IPS DF 4.7 (cell line): ENCODE results near the gene TBC1D1.

Source experiments
- DNase-seq: peaks from one replicate; pipeline ENCODE4 v3.0.0-alpha.2; 2013; ENCODE audit warnings: low spot score; ENCODE audit errors: extremely low read depth

The TBC1D1 gene

GRCh38 chr4:38077791-38078489 lies 187.1 kb downstream of the TBC1D1 start:
- DNase-seq, result no peak

DNA sequence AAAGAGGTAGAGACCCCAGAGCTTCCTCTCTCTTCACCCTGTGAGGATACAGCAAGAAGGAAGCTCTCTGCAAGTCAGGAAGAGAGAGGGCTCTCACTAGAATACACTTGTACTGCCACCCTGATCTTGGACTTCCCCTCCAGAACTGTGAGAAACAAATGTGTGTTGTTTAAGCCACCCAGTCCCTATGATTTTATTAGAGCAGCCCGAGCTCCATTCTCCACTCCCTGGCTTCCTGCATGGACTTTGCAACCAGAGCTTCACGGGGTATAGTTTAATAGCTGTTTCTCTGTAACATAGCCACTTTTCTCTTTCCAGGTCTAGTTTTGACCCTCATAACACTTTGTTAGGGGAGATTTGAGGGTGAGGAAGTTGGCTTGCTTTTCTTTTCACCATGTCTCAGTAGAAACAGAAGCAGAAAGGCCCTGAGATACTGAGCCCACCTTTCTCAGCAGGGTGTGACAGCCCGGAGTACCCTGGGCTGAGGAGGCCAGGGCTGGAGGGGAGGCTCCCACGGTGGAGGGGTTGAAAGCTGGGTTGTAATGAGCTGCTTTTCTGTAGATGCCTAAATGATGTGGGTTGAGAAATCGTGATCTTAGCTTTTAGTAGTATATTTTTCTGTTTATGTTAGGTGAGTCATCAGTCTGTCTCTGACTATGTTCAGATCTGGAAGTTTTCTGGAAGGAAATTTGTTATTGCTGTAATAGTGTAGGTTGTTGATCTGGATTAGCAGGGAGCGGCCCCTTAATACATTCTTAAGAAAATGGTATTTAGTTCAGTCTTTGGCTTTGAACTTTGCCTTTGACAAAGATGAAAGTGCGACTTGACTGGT lies 187.9 kb downstream of the TBC1D1 start:
- no peak for DNase-seq

- no peak for DNase-seq
These were observed 189.4 kb downstream of the TBC1D1 start for GRCh38 chr4:38080061-38080974.

DNA sequence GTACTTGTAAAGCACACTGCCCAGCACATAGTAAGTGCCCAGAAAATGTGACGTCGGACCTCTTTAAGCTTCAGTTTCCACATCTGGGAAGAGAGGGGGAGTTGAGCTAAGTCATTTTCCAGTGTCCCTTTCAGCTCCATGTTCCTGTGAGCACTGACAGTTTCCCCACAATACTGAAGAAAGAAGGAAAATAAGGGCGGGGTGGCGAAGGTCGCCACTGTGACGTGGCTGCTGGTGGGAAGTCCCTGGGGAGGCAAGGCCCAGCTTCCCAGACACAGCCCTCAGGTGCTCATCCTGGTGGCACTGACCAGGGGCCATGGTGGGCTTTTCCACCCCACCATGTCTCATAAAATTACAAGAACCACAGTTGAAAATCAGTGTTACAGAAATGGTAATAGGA lies 191.1 kb downstream of the TBC1D1 start:
- DNase-seq, result no peak

DNA sequence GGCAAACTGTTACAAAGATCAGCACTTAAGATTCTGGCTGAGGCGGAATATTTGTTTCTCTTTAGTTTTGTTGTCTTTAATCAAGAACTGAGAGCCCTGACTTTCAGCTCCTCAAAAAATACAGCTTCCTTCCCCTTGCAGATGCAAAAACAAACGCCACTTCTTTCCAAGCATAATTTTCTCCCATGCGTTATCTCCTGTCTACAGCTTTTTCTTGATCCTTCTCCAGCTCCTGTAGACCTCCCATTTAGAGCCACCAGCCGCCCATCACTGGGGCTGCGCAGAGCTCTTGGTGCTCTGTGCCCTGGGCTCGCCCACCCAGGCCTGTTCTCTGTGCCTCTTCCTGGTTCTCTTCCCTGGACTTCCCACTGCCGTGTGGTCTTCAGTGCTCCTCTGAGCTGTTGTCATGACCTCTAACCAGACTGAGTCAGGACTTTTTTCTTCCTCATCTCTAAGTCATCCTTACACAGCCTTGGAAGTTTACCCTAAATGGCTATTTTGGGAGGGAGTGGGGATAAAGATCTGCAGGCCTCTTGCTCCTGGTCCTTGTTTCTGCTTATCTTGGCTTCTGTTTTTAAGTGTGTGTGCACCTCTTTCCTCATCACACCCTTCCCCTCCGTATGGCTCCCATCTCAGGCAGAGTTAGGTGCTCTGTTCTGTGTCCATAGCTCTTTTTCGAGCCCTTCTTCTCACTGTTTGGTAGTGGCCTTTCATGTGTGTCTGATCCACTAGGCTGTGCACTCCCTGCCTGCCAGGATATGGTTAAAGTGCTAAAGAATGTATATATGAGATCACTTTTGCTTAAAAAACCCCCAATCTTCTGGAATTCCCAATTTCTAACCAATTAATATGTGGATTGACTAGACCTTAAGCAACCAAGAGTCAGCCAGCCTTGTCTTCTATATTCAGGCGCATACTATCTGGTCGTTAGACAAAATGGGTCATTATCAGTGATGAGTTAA lies 191.8 kb downstream of the TBC1D1 start:
- no peak for DNase-seq

GRCh38 chr4:38084877-38085711 lies 194.2 kb downstream of the TBC1D1 start:
- DNase-seq, result no peak

- no peak for DNase-seq
These were observed 194.9 kb downstream of the TBC1D1 start for GRCh38 chr4:38085751-38086150.

- no peak for DNase-seq
These were observed 195.4 kb downstream of the TBC1D1 start for GRCh38 chr4:38086151-38086848.

DNA sequence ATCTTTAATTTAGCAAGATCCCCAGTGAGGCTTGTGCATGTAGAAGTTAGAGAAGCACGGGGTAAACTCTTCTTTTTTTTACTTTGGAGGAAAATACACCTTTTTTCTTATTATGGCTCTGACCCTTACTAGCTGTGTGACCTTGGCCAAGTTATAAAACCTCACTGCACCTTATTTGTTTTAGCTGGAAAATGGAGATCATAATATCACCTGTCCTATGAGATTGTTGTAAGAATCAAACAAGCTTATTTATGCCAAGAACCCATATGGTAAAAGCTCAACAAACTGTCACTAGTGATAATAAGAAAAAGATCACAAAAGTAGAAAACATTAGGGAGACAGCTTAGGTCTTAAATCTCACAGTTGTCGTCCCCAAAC lies 196.0 kb downstream of the TBC1D1 start:
- DNase-seq, result no peak

DNA sequence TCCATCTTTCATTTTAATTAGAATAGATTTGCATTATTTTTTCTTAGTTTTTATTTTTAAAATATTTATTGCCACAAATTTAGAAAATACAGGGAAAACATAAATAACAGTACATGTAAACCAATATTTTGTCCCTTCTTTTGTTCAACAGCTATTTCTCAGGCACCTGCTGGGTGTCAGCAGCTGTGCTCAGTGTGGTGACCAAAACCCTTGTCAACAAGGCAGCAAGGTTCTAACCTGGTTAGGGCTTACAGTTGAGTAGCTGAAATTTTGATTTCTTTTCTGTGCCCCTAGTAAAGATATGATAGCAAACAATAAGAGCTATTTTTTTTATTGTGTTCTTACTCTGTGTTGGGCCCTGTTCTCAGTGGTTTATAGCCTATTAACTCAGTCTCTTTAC lies 197.4 kb downstream of the TBC1D1 start:
- no peak for DNase-seq

- no peak for DNase-seq
These were observed 199.1 kb downstream of the TBC1D1 start for GRCh38 chr4:38089961-38090360.

DNA sequence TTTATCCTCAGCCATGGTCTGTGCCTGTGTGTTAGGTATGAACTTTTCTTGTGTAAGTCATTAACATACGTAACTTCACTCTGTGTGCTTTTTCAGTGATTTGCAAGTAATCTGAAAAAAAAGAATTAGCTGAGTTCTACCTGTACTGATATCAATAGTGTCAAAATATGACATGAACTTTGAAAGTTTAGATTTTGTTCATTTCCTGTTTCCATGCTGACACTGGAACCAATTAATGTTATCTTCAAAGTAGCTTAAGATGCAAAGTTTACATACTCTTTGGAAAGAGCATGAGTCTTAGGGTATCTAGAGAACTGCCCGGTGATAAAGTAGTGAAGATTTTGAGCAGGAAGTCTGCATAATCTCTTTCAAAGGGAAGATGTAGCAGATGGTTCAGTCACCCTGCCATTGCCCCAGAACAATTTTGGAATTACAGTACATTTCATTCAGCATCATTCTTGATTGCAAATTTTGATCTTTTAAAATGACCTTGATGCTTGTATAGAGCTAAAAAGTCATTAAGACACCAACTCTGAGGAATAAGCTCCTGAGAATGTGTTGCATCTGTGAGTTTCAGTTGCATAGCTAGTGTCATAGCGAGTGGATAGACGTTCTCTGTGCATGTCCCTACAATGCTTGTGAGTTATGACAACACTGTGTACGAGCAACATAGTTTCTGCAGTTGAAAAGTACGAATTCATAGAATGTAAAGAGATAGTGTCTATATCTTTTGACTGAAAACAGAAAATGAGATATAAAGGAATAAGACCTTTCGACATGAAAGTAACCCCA lies 199.8 kb downstream of the TBC1D1 start:
- no peak for DNase-seq

DNA sequence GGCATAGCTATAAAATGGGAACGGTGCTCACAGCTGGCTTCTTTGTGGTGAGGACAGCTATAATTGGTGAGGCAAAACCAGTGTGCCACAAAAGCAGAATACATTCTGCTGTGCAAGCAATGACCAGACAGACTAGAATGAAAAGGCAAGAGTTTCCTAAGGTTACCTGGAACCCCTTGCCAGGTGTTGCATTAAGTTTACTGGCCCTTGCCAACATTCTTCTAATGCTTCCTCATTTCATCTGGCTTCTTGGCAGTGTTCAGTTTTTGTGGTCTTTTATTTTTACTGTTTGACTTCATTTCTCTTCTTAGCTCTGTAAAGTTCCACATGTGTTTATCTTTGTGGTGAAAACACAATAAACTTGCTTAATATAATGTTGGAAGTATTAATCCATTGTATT lies 200.8 kb downstream of the TBC1D1 start:
- no peak for DNase-seq

- DNase-seq, result no peak
These were observed 201.8 kb downstream of the TBC1D1 start for GRCh38 chr4:38092701-38093100.

- no peak for DNase-seq
These were observed 203.5 kb downstream of the TBC1D1 start for GRCh38 chr4:38094419-38094818.

GRCh38 chr4:38095691-38096090 lies 204.8 kb downstream of the TBC1D1 start:
- DNase-seq, result no peak

GRCh38 chr4:38097818-38098217 lies 206.9 kb downstream of the TBC1D1 start:
- no peak for DNase-seq

DNA sequence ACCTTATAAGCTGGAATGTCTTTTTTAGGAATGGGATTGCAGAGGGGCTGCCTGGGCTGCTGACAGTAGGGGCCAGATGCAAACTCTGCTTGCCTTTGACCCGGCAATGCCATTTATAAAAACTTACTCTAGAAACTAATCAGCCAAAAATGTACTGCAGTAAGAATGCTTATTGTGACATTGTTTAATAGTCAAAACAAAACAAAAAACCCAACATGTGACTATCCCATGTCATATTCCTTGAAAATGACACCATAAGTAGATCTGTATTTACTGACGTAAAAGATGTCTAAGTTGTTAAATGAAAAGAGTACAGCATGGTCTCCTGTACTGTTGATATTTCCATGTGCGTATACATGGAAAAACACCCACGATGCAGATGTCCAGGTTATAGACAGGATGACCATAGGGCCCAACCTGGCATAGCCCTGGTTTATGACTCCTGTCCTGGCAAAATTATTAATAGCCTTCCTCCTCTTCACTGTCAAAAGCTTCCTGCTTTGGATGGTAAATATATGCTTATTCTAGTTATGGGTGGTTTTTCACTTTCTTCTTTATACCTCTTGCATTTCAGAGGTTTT lies 208.2 kb downstream of the TBC1D1 start:
- DNase-seq, result no peak
